ENCODE data around the gene CLHC1.
"Not testable (repeated sequence)": the region's sequence is repeated elsewhere in the genome, so short reads cannot be mapped to it uniquely, and the experiment has no call there.

Gene CLHC1

DNA sequence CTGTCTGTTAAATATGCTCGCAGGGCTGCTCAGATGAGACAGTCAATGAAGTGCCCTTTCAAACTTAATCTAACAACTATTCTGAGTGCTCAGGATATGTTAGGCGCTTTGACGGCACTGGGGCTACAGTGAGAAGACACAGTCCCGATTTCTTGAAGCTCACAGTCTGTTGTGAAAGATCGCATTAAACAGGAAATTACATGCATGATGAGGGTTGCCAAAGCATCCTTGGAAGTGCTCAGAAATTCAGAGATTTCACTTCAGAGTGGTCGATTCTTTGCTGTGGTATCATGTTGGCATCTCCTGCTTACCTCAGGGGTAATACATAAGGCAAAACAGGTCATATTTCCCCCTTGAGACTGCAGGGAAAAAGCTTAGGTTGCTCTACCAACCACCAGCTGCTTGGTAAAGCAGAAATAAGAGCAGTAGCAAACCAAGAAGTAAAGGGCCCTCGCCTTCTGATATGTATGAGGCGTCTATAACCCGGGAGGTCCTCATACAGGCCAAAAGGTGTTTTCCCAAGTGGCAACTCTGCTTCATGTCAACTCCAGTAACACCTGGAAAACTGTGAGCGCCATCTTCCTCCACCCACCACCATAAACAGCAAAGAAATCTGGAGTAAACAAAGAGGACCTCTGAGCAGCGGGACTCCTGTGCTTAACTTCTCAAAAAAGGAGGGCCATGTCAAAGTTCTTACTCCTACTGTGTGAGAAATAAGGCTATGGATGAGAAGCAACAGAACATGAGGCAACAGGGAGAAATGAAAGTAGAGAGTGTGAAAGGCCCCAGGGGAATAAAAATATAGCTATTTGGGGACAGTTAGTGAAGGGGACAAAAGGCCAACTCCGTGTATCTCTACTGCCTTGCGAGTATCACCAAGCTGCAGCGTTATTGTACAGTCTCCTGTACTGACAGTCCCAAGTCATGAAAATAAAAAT lies 79.3 kb downstream of the CLHC1 start:
- DNase-seq: no peak

DNA sequence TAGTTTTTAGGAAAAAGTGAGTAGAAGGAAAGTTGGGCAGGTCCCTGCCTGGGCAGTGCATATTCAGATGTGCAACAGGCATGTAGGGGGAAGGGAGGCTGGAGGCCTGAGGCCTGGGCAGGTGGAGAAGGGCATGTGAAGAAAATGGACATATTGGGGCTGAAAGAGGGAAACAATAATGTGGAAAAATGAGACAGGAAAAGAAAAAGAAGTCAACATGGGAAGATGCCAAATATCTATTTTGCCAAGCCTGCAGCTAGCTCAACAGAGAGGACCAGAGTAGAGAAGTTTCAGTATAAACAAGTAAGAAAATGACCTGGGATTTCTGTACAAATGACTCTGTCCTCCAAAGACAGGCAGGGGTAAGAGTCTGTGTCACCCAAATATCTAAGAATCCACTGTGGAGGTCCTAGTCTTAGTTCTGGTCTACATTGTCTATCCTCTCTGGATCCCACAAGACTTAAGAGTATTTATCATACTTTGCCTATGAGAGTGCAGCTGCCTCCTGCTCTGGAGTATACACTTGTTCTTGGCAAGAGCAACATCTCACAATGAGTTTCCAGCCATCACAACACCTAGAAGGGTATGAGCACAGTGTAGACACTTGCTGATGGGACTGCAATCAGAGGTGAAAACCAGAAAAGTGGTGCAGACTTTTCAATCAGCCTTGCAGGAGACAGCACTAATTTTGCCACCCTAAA lies 80.2 kb downstream of the CLHC1 start:
- no peak for DNase-seq

DNA sequence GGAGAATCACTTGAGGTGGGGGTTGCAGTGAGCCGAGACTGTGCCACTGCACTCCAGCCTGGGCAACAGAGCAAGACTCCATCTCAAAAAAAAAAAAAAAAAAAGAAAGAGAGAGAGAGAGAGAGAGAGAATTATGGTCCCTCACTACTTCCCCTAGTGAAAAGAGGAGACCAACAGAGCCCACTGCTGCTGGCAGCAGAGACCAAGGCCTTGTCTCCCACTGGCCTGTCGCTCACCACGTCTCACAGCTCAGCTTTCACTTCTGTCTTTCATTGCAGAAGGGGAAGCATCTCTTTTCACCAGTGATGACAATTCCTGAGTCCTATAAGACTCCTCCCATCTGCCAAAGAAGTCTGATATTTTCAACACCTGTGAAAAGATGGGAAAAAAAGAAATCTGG lies 81.3 kb downstream of the CLHC1 start:
- DNase-seq: no peak

DNA sequence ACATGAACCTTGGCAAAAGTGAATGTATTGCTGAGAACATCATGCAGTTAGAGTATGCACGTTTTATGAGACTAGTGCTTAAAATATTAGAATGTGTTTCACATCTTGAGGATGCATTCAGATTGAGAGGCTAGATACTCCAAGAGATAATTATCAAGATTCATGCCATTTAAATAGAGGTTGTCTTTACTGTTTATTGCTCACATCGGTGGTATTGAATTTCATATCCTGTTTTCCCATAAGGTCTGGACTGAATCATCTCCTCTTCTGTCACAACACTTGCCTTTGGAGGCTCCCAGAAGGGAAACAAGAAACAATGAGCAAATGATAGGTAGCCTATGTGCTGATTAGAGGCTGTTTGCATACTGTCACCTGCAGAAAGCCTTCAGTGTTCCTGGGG lies 83.8 kb downstream of the CLHC1 start:
- no peak for DNase-seq

DNA sequence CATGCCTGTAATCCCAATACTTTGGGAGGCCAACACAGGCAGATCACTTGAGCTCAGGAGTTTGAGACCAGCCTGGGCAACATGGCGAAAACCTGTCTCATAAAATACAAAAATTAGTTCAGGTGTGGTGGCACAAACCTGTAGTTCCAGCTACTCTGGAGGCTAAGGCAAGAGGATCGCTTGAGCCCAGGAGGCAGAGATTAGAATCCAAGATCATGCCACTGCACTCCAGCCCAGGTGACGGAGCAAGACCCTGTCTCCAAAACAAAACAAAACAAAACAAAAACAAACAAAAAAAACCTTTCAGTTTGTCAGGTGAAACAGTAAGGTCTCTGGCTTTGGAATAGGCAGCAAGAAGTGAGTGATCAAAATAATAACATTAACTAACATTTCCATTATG lies 84.6 kb downstream of the CLHC1 start:
- DNase-seq: no peak

DNA sequence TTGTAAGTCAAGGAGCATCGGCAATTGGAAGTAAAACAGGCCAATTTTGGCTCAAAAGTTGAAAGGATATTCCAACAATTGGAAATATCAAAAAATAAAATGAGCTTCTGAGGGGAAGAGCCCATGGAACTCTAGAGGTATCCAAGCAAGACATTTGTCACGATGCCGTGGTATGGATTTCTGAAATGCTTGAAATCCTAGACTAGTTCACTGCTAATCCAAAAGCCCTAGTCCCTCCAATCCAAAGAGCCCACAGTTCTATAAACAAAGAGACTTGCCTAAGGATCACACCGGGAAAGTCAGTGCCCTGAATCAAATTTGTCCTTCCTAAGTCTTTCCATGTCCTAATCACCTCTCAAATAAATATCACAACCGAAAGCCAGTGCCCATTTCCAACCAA lies 85.1 kb downstream of the CLHC1 start:
- no peak for DNase-seq

DNA sequence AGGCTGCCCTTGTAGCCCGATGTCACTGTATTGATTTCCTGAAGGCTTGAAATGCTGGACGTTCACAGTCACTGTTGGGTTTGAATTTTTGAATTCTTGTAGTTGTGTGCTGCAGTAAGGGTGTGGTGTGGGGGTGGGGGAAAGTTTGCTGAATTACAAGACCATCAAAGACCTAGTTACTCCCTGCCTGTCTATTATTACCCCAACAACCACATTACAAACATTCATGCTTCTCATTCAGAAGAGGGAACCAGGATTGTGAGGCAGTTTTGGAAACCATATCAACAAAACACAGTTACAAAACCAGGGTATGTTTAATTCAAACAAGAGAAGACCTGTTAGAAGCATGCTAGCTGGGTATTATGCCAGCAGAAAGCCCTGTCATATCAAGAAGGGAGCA lies 85.8 kb downstream of the CLHC1 start:
- DNase-seq: no peak

DNA sequence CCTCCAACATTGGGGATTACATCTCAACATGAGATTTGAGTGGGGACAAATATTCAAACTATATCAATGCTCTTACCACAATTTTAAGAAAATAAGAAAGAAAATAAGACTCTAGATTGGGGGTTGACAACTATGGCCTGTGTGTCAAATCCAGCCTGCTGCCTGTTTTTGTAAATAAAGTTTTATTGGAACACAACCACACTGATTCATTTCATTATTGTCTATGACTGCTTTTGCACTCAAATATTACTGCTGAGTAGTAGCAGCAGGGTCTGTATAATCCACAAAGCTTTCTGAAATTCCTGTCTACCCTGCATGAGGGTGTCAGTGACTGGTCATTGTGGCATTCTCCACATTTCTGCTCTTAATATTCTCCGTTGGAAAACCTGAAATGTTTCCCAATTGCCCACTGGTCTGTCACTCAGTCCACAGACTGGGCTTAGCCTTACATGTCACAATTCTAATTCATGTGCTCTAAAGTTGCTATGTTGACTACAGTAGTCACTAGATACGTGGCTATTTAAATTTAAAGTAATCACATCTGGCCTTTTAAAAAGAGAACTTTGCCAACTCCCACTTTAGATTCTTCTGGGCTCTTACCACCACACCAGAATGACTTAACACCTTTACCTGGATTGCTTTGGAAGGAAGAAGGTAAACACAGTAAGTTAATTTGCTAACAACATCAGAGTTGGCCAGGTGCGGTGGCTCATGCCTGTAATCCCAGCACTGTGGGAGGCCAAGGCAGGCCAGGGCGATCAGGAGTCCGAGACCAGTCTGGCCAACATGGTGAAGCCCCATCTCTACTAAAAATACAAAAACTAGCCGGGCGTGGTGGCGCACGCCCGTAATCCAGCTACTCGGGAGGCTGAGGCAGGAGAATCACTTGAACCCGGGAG lies 86.9 kb downstream of the CLHC1 start:
- DNase-seq: no peak

DNA sequence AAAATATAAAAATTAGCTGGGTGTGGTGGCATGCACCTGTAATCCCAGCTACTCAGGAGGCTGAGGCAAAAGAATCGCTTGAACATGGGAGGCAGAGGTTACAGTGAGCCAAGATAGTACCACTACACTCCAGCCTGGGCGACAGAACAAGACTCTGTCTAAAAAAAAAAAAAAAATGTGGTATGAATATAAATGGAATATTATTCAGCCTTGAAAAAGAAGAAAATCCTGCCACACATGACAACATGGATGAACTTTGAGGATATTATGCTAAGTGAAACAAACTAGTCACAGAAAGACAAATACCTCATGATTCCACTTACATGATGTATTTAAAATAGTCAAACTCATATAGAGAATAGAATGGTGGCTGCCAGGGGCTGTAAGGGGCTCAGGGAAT lies 88.4 kb downstream of the CLHC1 start:
- DNase-seq: not testable (repeated sequence)

DNA sequence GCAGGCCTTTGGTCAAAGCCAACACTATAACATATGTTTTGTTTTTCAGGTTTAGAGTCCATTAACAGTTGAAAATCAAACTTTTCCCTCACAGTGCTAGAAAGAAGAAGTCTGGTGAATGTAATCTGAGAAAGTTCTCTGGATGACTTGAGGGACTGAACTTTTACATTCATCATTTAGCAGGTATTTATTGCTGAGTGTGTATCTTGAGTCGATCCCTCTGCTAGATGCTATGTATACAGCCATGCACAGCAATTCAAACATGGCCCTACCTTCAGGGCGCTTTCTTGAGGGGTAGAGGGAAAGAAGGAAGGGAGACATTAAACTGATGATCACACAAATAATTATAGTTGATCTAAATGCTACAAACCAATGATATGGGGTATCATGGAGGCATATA lies 89.6 kb downstream of the CLHC1 start:
- DNase-seq: no peak

DNA sequence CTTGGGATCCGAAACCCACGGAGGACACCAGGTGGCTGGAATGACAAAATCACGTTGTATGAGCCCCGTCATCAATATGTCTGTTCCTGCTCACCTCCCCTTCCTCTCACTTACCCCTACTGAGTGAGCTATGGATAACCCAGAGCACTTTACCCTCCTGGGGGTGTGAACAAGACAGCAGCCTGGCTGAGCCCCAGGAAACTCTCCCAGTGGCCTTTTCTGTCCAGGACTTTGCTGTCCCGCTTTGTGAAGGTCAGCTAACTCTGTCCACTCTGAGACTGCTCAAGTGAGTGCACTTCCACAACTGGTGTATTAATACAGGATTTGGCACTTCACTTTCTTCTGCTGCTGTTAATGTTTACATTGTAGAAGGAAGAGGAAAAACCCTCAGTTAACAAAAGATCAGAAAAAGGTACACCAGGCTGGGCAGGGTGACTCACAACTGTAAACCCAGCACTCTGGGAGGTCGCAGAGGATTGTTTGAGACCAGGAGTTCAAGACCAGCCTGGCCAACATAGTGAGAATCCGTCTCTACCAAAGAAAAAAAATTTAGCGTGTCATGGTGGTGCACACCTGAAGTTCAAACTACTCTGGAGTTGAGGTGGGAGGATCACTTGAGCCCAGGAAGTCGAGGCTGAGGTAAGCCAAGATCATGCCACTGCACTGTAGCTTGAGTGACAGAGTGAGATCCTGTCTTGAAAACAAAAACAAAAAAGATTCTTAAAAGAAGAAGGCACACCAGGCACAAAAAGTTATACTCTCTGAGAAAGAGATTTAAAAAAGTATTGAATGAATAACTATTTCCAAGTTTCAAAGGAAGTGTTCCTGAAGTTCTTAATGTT lies 90.3 kb downstream of the CLHC1 start:
- DNase-seq: no peak

DNA sequence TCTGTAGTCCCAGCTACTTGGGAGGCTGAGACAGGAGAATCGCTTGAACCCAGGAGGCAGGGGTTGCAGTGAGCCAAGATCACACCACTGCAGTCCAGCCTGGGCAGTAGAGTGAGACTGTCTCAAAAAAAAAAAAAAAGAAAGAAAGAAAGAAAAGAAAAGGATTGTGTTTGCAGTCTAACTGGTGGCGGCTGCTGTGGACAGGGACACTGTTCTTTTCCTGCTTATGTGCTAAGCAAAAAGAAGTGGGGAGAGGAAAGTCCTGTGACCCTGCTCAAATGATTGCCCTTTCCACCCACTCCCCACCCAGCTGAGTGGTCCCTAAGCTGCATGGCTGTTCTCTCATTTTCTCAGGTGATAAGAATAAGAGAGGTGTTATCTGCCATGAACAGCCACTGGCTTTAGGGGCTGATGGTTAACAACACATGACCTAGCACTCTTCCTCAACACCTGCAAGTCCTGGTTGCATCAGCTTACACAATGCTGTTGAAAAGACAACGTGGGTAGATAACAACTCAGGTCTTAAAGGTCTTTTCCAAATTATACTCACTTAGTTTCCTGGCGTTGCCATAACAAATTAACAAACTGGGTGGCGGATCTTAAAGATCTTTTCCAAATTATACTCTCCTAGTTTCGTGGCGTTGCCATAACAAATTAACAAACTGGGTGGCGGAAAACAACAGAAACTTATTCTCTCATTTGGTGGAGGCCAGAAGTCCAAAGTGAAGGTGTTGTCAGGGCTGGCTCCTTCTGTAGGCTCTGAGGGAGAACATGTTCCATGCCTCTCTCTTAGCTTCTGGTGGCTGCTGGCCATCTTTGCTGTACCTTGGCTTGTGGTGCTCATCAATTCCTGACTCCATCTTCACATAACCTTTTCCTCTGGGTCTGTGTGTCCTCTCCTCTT lies 91.5 kb downstream of the CLHC1 start:
- DNase-seq: no peak

DNA sequence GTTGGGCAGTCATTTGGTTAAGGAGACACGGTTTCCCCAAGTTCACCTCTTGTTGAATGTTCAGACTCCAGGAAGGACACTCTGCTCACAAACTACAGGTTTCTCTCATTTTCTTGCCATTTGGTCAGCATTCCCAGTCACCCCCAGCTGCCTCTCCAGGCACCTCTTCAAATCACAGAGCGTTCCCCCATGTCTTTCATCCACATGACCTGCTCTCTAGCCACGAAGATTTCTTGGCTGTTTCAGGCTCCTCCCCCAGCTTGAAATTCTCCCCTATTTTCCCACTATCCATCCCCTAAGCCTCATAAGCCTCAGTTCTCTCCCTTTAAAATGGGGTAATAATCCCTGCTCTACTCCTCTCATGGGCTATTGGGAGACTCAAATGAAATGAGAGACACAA lies 92.8 kb downstream of the CLHC1 start:
- DNase-seq: no peak

DNA sequence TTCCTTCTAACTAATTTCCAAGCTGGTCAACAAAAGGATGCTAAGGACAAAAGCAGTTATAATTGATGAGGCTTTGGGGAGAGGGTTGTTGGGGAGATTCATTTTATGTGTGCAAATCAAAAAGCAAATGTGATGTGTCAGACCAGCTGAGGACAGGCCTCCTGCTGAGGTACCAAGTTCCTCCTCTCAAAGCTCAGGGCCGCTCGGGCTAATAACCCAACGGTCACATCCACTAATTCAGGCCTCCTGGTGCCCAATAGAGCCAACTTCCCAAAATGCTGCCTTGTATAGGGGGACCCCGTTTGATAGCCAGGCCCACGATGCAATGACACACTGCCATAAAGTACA lies 93.2 kb downstream of the CLHC1 start:
- DNase-seq: no peak

DNA sequence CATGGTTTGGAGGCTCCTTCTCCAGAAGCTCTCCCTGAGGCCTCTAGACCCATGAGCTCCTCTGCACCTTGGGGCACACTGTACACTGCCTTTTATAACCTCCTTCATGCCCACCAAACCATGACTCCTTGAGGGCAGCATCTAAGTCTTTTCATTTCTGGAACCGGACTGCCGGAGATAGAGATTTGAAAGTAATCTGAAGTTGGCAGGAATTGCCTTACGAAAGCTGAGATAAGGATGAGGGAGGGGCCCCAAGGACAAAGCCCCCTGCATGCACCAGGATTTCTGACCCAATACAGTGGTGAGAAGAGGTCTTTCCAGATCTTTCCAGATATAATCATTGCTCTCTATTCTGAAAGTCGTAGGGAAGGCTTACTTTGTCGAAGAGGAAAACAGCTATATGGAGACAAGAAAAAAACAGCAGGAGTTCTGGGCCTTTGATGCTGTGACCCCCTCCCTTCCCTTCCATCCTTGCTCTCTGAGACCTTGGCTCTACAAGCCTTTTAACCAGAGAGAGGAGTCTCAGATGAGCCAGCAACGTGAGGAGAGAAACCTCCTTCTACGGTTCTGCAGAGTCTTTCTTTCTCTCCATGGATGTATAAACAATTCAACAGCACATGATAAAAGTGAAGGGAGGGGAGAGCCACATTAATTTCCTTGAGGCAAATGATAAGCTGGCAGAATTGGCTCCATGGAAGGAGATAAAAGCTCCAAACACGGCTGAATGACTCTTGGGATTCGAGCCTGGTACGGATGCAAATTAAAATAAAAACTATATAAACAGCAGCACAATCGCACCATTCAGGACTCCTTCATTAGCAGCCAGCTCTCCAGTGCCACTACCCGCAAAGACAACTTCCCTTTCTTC lies 93.8 kb downstream of the CLHC1 start:
- no peak for DNase-seq

DNA sequence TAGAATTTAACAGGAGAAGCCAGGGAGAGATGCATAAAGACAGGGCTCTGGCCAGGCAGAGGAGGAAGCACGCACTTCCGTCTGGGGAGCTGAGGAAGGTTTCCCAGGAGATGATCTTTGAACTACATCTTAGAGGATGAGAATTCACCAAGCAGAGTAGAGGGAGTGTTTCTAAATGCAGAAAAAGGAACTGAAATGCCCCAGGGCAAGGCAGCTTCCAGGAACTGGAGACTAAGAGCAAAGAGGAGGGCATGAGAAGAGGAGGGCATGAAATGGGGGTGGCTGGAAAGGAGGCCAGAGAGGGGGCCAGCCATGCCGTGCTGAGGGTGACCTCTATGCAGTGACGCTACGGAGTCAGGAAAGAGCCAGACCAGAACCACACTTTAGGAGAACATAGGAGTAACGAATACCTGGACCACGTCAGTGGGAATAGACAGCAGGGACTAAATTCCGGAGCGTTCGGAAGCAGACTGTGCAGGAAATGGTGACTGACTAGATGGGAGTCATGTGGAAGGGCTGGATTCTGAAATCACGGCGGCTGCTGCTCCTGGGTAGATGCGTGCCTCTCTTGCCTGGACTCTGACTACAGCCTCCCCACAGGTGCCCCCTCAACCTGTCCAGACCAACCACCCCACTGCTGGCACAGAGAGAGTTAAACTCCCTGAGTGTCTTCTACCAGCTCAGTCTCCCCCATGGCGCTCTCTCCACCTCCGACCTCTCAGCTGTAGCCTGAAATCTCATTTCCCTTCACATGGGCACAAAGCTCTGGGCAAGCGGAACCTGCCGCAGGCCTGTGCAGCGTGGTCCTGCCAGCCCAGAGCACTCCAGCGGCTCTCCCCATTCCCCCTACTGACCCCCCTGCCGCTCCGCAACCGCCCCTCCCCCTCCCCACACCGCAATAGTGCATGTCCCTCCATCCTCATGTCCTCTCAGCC lies 94.8 kb downstream of the CLHC1 start:
- no peak for DNase-seq

DNA sequence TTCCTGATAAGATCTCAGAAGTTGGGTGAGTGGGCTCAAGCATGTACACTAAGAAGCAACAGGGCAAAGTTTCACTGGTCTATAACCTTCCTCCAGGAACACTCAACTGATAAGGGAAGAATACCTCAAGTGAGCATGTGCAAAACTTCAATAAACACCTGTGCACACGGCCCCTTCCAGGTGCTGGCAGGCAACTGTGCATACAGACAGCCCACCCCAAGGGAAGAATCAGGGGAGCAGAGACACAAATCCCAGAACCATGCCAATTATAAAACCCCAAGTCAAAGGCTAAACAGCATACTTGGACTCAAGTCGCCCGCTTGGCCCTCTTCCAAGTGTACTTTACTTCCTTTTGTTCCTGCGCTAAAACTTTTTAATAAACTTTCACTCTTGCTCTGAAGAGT lies 96.0 kb downstream of the CLHC1 start:
- DNase-seq: no peak

DNA sequence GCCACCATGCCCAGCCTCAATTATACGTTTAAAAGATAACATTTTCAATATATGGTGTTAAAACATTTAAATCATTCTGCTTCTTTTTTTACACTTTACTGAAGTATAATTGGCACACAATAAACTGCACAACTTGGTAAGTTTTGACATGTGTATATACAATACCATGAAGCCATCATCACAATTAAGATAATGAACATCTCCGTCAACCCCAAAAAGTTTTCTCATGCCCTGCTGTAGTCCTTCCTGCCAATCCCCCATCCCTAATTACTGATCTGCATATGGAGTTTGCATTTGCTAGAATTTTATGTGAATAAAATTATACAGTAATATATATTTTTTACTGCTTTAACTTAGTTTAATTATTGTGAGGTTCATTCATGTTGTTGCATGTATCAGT lies 96.6 kb downstream of the CLHC1 start:
- no peak for DNase-seq

DNA sequence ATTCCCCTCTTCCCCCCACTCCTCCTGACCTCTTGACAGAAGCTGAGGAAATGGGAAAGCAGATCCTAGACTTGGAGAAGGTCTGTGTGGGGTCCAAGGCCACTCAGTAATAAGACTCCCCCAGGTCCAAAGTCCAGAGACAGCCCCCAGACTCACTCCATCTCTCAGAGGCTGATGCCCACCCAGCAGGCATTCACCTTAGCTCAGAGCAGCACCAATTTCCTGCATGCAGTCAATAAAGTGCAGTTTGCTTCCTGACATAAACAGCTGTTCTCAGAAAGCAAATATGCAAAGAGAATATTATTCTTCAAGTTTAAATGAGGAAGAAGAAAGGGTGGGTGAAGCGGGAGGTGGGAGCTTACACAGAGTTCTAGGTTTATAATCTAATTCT lies 97.8 kb downstream of the CLHC1 start:
- no peak for DNase-seq

Data from activated CD4-positive, alpha-beta T cell treated with anti-CD3 and anti-CD28 coated beads, Interleukin-2, amount 50 U/mL, for 1 hour (primary cell).